Posterior vena cava (tissue), 2 donors: Measurements from ENCODE around the gene HYAL3. TPM values are rescaled to one million over a fixed set of nuclear protein-coding genes. Genes with fewer than 3 reads are reported as not detected.
"Not testable (repeated sequence)": the region's sequence is repeated elsewhere in the genome, so short reads cannot be mapped to it uniquely, and the experiment has no call there.

Experiments
- DNase-seq: peaks from one replicate; pipeline ENCODE4 v3.0.0-alpha.2; 2020; ENCODE audit warnings: low spot score
- intact Hi-C, 2 donors: fragments of 100-400 bp; cut with DNase I; formaldehyde crosslinking; loops; one replicate each; pipeline versions ENCODE4 v1.14.1 to v1.14.2; 2022 to 2023
- total RNA-seq, 2 donors: library from RNA; stranded (reverse); fragmentation: NEBNext Ultra II Directional; extraction: Animal tissue kit (Norgen Biotek cat#: 25700); gene quantifications; one replicate each; pipeline ENCODE4 v1.2.1, GENCODE V29; 2021
- donor health status: DM: yes; HTN: yes; CAD: no.
- donor health status: DM: yes; HTN: yes; CAD: no.

The HYAL3 gene
- total RNA-seq, 2 donors from 2014 or later: 2.5 to 3.9 TPM

- intact Hi-C loops: loop anchor here in 1 of 2 donors (5.0 kb wide), 2 partner anchors 84 to 1009 kb away; partner anchors contain the start of gene GNAT1
- DNase-seq: no peak
Observed at GRCh38 chr3:50275996-50276761, 23.0 kb downstream of the HYAL3 start.

GRCh38 chr3:50275141-50275995 is 23.8 kb downstream of the HYAL3 start:
- DNase-seq: no peak
- intact Hi-C loops: loop anchor here in 1 of 2 donors (5.0 kb wide), 2 partner anchors 83 to 1008 kb away; partner anchors contain the start of gene GNAT1

GRCh38 chr3:50274371-50275104 is 24.7 kb downstream of the HYAL3 start:
- intact Hi-C loops: loop anchor here (5.0 kb wide), 4 partner anchors 47 to 1537 kb away; partner anchors contain the start of gene GNAT1 (in 1 of the 2)
- no peak for DNase-seq

DNA sequence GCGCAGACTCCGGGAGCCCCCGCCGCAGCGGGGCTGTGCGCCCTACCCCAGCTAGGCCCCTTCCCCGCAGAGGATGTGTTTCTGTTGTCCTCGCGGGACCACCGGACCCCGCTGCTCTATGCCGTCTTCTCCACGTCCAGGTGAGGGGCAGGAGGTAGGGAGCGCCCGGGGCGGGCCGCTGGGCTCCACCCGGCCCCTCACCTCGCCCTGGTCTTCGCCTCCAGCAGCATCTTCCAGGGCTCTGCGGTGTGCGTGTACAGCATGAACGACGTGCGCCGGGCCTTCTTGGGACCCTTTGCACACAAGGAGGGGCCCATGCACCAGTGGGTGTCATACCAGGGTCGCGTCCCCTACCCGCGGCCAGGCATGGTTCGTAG is 25.5 kb downstream of the HYAL3 start:
- no peak for DNase-seq
- intact Hi-C loops: loop anchor here (2.0 to 5.0 kb wide), 3 partner anchors 46 to 1536 kb away; no protein-coding TSS in a partner anchor

DNA sequence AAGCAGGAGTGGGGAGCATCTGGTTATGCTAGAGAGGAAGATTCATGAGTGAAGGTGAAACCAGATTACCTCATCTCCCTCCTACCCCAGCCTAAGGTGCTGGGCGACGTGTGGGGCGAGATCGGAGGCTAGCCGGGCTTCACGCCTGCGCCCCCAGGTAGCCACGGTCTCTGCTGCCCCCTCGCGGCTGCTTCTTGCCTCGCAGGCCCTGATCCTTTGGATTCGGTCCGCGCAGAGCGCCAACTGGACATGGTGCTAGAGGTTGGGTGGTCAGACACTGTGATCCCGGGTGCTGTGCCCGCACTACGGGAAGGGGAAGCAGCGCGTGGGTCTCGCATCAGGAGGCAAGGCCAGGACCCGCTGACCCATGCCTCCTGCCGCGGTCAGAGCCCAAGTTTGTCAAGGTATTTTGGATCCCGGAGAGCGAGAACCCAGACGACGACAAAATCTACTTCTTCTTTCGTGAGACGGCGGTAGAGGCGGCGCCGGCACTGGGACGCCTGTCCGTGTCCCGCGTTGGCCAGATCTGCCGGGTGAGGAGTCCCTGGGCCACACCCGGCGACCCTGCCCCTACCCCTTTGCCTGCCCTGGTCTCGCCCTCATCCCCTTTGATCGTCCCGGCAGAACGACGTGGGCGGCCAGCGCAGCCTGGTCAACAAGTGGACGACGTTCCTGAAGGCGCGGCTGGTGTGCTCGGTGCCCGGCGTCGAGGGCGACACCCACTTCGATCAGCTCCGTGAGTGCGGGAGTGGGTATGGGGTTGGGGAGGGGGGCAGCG is 26.1 kb downstream of the HYAL3 start:
- DNase-seq: peak; percentile 96
- intact Hi-C loops: loop anchor here (2.0 to 5.0 kb wide), 3 partner anchors 46 to 1536 kb away; no protein-coding TSS in a partner anchor

GRCh38 chr3:50272538-50272910 is 26.7 kb downstream of the HYAL3 start:
- not testable (repeated sequence) for DNase-seq
- intact Hi-C loops: loop anchor here (2.0 to 5.0 kb wide), 3 partner anchors 45 to 1535 kb away; no protein-coding TSS in a partner anchor

GRCh38 chr3:50271314-50271936 is 27.8 kb downstream of the HYAL3 start:
- DNase-seq: no peak
- intact Hi-C loops: loop anchor here (2.0 to 5.0 kb wide), 3 partner anchors 44 to 1534 kb away; no protein-coding TSS in a partner anchor

DNA sequence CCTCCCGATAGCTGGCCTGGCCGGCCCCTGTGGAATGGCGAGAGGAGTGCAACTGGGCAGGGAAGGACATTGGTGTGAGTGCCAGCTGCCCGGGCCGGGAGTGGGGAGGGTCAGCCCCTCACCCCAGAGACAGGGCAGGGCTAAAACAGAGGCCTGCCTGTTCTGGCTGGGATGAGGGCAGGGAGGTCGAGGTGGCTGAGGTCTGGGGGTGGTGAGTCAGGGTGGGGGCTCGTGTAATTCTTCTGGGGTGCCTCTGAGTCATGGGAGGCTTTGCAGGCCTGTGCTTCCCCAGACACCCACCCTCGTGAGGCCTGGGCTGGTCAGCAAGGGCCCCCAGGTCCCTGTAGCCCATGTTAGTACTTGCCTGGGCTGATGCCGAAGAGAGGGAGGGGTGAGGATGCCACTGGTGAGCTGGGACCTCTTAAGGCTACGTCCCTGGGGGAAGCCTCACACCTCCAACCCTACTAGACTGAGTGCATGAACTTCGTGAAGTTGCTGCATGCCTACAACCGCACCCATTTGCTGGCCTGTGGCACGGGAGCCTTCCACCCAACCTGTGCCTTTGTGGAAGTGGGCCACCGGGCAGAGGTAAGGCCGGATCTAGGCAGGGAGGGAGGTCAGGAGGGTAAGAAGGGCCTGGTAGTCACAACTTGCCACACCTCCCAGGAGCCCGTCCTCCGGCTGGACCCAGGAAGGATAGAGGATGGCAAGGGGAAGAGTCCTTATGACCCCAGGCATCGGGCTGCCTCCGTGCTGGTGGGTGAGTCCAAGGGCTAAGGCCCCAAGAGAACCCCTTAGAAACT is 28.6 kb downstream of the HYAL3 start:
- DNase-seq: no peak
- intact Hi-C loops: loop anchor here (2.0 to 5.0 kb wide), 3 partner anchors 43 to 1533 kb away; no protein-coding TSS in a partner anchor

- DNase-seq: peak; percentile 74
- intact Hi-C loops: loop anchor here (2.0 to 5.0 kb wide), 3 partner anchors 43 to 1533 kb away; no protein-coding TSS in a partner anchor
Observed at GRCh38 chr3:50269977-50270413, 29.2 kb downstream of the HYAL3 start.

GRCh38 chr3:50269460-50269859 is 29.7 kb downstream of the HYAL3 start:
- no peak for DNase-seq
- intact Hi-C loops: no loop called here

DNA sequence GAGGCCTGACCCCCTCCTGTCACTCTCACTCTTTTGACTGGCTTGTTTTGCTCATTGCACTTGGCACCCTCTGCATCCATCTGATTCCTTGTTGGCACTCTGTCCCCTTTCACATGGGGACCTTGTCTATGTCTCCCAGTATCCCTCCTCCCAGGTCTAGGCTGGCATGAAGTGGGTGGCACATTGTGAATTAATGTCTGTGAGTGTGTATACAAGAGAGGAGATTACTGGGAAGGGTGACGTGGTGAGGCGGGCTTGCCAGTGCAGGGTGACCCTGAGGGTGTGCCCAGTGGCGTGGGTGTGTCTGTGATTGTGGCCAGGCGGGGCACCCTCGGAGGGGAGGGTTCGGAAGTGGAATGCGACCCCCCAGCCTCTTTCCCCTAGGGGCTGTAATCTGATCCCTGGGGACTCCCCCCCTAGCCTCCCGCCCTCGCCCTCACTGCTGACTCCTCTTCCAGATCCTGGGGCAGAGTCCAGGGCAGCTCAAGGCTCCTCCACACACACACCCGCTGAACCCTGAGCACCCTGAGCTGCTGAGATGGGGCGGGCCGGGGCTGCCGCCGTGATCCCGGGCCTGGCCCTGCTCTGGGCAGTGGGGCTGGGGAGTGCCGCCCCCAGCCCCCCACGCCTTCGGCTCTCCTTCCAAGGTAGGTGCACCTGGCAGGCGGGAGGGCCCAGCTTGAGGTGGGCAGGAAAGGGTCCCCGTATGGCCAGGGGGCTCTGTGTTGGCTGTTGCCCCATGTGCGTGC is 30.3 kb downstream of the HYAL3 start, which contains the start of gene SEMA3B:
Gene SEMA3B, plus strand, starts transcription at position 445 of the 749 bp plus-strand sequence. Its CDS starts 94 bp downstream, at position 539.
- peak; percentile 82 for DNase-seq

GRCh38 chr3:50268276-50268675 is 30.9 kb downstream of the HYAL3 start:
- DNase-seq: no peak
- intact Hi-C loops: no loop called here

More for the DNA sequence above, 30.3 kb downstream of the HYAL3 start, which contains the start of gene SEMA3B:
- intact Hi-C loops: no loop called here

DNA sequence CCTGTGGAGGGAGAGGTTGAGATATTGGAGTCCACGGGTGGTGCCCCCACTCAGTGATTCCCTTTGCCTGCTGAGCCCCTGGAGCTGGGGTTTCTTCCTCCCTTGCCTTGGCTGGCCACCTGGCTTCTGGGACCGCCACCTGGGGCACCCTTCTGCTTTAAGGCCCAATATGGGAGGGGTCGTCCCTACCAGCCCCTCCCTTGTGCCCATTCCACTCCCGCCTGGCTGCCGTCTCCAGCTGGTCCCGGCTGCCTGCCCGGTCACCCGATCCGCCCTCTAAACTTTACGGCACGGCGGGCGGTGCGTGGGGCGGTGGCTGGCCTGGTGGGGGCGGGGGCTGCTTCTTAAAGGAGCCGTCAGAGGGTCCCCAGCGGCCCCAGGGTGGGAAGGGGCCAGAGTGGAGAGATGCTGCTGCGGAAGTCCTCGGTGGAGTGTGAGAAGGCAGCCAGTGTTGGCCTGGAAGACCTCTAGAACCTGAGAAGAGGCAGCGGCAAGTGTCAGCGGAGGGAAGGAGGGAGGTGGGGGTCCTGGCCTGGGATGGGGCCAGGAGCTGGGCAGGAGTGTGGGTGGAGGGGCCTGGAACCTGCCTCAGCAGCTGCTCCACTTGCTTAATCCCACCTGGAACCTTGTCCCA is 31.8 kb downstream of the HYAL3 start:
- DNase-seq: peak; percentile 87
- intact Hi-C loops: no loop called here

GRCh38 chr3:50266836-50267235 is 32.4 kb downstream of the HYAL3 start:
- intact Hi-C loops: no loop called here
- DNase-seq: no peak

GRCh38 chr3:50266017-50266416 is 33.2 kb downstream of the HYAL3 start:
- intact Hi-C loops: no loop called here
- DNase-seq: no peak

DNA sequence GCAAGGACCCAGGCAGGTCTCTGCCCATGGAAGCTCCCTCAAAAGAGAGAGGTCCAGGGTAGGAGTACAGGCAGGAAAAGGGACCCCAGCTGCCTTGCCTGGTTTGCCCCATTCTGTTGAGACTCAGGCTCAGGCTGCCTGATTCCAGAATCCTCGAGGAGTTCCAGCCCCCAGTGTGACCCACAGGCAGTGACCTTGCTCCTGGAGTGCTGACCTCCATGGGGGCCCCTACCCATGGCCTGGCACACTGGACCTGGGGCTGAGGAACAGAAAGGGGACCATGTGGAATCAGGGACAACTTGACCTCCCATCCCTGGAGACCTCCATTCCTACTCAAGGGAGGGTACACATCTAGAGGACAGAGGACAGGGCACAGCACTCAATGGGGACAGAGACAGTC is 33.6 kb downstream of the HYAL3 start:
- no peak for DNase-seq
- intact Hi-C loops: no loop called here
